Gastrocnemius medialis (tissue), 4 donors: ENCODE data around the gene WNT11. TPM values are rescaled to one million over a fixed set of nuclear protein-coding genes. Genes with fewer than 3 reads are reported as not detected.
A peak's percentile ranks its signal among the peaks of the same experiment; 100 is the strongest.

Source experiments
- ATAC-seq, 2 donors: fragments of 150-250 bp; one replicate each; pipeline ENCODE4 v1.9.1; 2016
- DNase-seq, 2 donors: peaks; one replicate each; pipeline ENCODE4 v3.0.0-alpha.2; 2019
- H3K27ac ChIP-seq, 4 donors: fragments of 200-600 bp; sonication (generic); 1 replicate in 1 of 4; 2 replicates in 3 of 4; pipeline ENCODE4 v1.5.1; 2016 to 2018; ENCODE audit warnings: mild to moderate bottlenecking in 2 of 4, moderate library complexity in 1 of 4
- H3K27me3 ChIP-seq, 3 donors: fragments of 200-600 bp; sonication (generic) in 2 of 3; 1 replicate in 1 of 3; 2 replicates in 2 of 3; pipeline versions ENCODE4 v1.5.1 to v1.6.0; 2016 to 2019; ENCODE audit warnings: mild to moderate bottlenecking in 1 of 3, moderate library complexity in 1 of 3
- H3K36me3 ChIP-seq, 2 donors: fragments of 200-600 bp; sonication (generic) in 1 of 2; one replicate each; pipeline ENCODE4 v1.5.1; 2017 to 2018
- H3K4me1 ChIP-seq, 2 donors: fragments of 200-600 bp; sonication (generic) in 1 of 2; one replicate each; pipeline ENCODE4 v1.5.1; 2016 to 2017; ENCODE audit warnings: mild to moderate bottlenecking in 2 of 2
- H3K4me3 ChIP-seq, 4 donors: fragments of 200-600 bp; sonication (generic) in 3 of 4; 1 replicate in 1 of 4; 2 replicates in 3 of 4; pipeline ENCODE4 v1.5.1; 2016 to 2019; ENCODE audit warnings: mild to moderate bottlenecking in 2 of 4
- H3K9me3 ChIP-seq, 3 donors: fragments of 200-600 bp; sonication (generic) in 2 of 3; 1 replicate in 1 of 3; 2 replicates in 2 of 3; pipeline ENCODE4 v1.5.1; 2016 to 2019
- POLR2A ChIP-seq, 2 donors: fragments of 450-650 bp; IDR thresholded peaks; one replicate each; pipeline ENCODE4 v1.6.1; 2017; ENCODE audit warnings: antibody characterized with exemption in 2 of 2, mild to moderate bottlenecking in 2 of 2, moderate library complexity in 2 of 2
- in situ Hi-C, 4 donors: fragments of 200-750 bp; cut with MboI; loops; one replicate each; pipeline versions ENCODE4 v1.15.0 to v1.8.0; 2017; ENCODE audit warnings: low sequenced_read_pairs in 4 of 4
- intact Hi-C: fragments of 100-400 bp; cut with DNase I; formaldehyde crosslinking; loops from one replicate; pipeline ENCODE4 v1.15.1; 2023; ENCODE audit warnings: low total_unique reads
- total RNA-seq, 4 donors: library from RNA; depleted of rRNA; stranded (reverse); fragments of >200 nt; gene quantifications; one replicate each; pipeline versions ENCODE4 v1.1.0 to v1.2.3, GENCODE V29; 2016
- TF ChIP-seq, protein P1 (sequence below), 5 experiments: fragments of 450-650 bp in 3 of 5; fragments of 200-600 bp in 2 of 5; sonication (generic) in 2 of 5; IDR thresholded peaks in 4 of 5; conservative IDR thresholded peaks in 1 of 5; 1 replicate in 4 of 5; 2 replicates in 1 of 5; pipeline ENCODE4 v1.5.1; 2016 to 2019; ENCODE audit warnings: antibody characterized with exemption in 5 of 5, mild to moderate bottlenecking in 3 of 5, moderate library complexity in 3 of 5

The WNT11 gene
- total RNA-seq, 4 donors from 2014 or later, result 2.9 to 6.5 (median 4.0) TPM

DNA sequence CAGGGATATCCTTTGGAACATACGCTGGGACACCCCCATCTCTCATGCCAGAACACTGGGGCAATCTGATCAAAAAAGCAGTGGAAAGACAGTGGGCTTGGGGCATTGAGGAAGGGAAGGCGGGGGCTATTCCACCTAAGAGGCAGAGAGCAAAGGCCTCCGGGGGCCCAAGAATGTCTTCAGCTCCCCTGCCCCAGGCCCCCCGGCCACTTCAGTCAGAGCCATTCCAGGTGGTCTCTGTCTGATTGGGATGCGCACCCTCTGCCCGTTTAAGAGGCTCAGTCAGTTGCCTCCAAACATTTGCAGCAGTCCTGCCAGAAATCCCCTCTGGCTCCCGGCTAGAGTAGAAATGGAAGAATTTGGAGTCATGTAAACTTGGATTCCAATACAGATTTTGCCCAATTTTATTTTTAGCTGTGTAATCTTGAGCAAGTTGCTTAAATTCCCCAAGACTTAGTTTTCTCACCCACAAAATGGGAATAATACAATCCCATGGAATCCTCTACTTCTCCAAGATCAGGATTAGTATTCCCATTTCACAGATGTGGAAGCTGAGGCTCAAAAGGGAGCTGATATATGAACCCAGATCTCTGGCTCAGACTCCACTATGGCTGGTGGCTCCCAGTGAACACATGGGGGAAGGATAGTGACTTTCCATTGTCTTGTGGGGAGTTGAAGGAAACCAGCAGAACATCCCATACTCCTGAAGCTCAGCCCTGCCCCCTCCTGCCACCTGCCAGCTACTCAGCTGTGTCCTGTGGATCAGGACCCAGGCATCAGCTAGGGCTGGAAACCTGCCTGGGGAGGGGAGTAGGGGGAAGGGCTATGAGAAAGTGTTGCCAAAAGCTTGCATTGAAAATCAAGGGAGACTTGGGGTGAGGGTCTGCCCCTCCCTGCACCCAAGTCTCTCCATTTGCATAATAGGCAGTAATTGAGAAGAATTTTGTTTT is 6.1 kb upstream of the WNT11 start:
- no peak overlapping the region for H3K4me3 ChIP-seq
- in situ Hi-C loops (loop anchor here in 2 of 4 donors (10.0 kb wide), 1 partner anchor 102 kb away; no protein-coding TSS in a partner anchor), intact Hi-C loops (no loop called here)
- H3K4me1 ChIP-seq, result peaks cover 0 to 10% of the 10 kb centered on the region in 2 donors
- no peak overlapping the region for H3K27ac ChIP-seq
- H3K36me3 ChIP-seq, result no peaks in the 10 kb centered on the region
- no peaks in the 10 kb centered on the region for H3K9me3 ChIP-seq
- no peaks in the 10 kb centered on the region for H3K27me3 ChIP-seq
- no peak for ATAC-seq
- no peak for DNase-seq
- TF ChIP-seq, protein P1, sequence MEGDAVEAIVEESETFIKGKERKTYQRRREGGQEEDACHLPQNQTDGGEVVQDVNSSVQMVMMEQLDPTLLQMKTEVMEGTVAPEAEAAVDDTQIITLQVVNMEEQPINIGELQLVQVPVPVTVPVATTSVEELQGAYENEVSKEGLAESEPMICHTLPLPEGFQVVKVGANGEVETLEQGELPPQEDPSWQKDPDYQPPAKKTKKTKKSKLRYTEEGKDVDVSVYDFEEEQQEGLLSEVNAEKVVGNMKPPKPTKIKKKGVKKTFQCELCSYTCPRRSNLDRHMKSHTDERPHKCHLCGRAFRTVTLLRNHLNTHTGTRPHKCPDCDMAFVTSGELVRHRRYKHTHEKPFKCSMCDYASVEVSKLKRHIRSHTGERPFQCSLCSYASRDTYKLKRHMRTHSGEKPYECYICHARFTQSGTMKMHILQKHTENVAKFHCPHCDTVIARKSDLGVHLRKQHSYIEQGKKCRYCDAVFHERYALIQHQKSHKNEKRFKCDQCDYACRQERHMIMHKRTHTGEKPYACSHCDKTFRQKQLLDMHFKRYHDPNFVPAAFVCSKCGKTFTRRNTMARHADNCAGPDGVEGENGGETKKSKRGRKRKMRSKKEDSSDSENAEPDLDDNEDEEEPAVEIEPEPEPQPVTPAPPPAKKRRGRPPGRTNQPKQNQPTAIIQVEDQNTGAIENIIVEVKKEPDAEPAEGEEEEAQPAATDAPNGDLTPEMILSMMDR (IDR thresholded peaks at IDR 0.05 in 4 of 5, conservative IDR thresholded peaks at IDR 0.05 in 1 of 5), result no peak
- no peak for TF ChIP-seq POLR2A (IDR thresholded peaks at IDR 0.05)

DNA sequence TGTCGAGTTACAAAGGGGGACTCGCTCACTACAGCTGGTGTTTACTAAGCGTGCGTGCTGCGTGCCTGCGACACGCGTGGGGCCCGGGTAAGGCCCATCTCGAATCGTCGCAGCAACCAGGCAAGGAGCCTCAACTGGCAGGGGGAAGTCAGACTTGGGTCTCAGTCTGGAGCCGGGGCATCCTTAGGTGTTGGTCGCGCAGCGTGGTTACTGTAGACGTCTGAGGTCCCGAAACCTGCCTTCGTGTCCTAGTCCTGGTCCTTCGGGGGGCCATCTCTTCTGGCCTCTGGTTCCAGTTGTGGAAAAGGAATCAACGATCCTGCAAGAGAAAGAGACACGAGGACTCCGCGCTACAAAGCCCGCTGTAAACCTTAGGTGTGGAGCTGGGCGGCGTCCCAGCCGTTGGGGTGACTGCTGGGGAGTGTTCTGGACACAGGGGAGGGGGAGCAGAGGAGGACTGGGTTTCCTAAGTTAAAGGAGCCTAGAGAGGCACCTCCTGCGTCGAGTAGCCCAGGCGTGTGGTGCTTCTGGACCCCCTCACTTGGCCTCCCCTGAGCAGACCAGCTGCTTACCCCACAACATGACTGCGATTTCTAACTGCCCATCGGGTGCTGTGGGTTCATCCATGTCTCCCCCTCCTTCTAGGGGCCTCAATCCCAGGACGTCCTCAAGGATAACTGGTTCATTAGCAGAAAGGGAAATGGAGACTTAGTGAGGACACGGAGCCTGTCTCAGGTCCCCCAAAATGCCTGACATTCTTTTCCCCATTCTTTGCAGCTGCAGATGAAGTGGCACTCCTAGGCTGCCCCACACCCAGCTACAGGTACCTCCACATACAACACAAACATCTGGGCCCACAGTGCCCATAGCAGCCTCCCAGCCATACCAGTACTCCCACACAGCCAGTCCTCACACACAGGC is 4.9 kb upstream of the WNT11 start:
- peak overlapping the region; percentile 64 to 94 (median 77) for H3K4me3 ChIP-seq
- DNase-seq (peak in 1 of 2 donors; percentile 17), ATAC-seq (no peak)
- H3K4me1 ChIP-seq, result peaks cover under 1 to 17% of the 10 kb centered on the region in 2 donors
- H3K27me3 ChIP-seq, result no peaks in the 10 kb centered on the region
- TF ChIP-seq, protein P1 (IDR thresholded peaks at IDR 0.05 in 4 of 5, conservative IDR thresholded peaks at IDR 0.05 in 1 of 5), result no peak
- no peak for TF ChIP-seq POLR2A (IDR thresholded peaks at IDR 0.05)
- H3K36me3 ChIP-seq, result no peaks in the 10 kb centered on the region
- H3K9me3 ChIP-seq, result no peaks in the 10 kb centered on the region
- peak overlapping the region; percentile 84 to 90 (median 86) for H3K27ac ChIP-seq
- in situ Hi-C loops (loop anchor here in 2 of 4 donors (10.0 kb wide), 1 partner anchor 104 kb away; no protein-coding TSS in a partner anchor), intact Hi-C loops (loop anchor here (1.0 kb wide), 1 partner anchor 24 kb away; no protein-coding TSS in a partner anchor)

DNA sequence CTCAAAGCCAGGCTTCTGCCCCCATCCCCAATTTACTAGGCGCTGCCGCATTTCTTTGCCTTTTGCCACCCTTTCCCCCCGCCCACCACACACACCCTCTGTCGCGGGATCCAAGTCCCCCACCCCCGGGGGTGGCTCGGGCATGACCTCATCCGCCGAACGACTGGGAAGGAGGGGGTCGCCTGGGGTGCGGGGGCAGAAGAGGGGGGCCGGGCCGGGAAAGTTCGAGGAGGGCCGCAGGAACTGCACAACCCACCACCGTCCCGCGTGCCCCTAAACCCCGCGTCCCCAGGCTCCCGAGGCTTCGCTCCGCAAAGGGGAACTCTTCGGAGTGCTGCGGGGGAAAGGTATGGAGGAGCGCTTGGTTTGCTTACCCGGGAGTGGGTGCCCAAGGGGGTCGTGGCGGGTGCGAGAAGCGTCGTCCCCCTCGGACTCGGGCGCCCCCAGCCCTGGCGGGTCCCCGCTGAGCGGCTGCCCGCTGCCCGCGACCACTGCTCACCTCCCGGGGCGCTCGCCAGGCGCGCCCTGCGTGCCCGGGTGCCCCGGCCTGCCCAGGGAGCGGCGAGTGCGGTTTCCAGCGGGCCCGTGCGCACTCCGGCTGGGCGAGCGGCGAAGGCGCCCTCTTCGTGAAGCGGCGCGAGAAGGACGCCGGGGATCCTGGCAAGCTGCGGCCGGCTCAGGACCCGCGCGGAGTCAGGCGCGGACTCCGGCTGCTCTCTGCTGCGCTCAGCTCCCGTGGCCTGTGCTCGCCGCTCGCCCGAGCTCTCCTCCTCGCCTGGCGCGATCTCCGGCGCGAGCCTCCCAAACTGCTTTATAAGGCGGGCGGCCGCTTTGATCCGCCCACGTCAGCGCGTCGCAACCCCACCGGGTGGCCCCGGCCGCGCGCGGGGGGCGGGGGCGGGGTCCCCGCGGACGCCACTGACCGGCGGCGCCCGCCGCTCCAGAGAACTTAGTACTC is 4.0 kb upstream of the WNT11 start:
- Histone ChIP-seq H3K9me3 (no peaks in the 10 kb centered on the region), H3K4me3 (peak overlapping the region; percentile 64 to 94 (median 77)), H3K4me1 (peaks cover 7 to 23% of the 10 kb centered on the region in 2 donors), H3K27me3 (no peaks in the 10 kb centered on the region), H3K27ac (peak overlapping the region; percentile 84 to 90 (median 86)), H3K36me3 (no peaks in the 10 kb centered on the region)
- ATAC-seq (peak; percentile 7 to 37), DNase-seq (peak; percentile 29 to 57)
- intact Hi-C loops (loop anchor here (1.0 to 10.0 kb wide), 3 partner anchors 15 to 305 kb away; no protein-coding TSS in a partner anchor), in situ Hi-C loops (loop anchor here (10.0 kb wide), 1 partner anchor 105 kb away; no protein-coding TSS in a partner anchor)
- TF ChIP-seq, protein P1 (IDR thresholded peaks at IDR 0.05 in 4 of 5, conservative IDR thresholded peaks at IDR 0.05 in 1 of 5), result no peak
- peak; percentile 61 to 70 for TF ChIP-seq POLR2A (IDR thresholded peaks at IDR 0.05)
